Smooth muscle cell (in vitro differentiated cells): ENCODE data around the gene CMC1. TPM values are rescaled to one million over a fixed set of nuclear protein-coding genes. Genes with fewer than 3 reads are reported as not detected.
A peak's percentile ranks its signal among the peaks of the same experiment; 100 is the strongest.

ENCODE experiments used
- DNase-seq: peaks from one replicate; lab custom pipeline; 2025; ENCODE audit not compliant: unreplicated experiment; lab: John Stamatoyannopoulos, UW
- H2AFZ ChIP-seq: fragments of 200-600 bp; sonication (generic); 2 replicates; pipeline ENCODE4 v1.6.0; 2016; ENCODE audit warnings: antibody characterized with exemption, low read depth, mild to moderate bottlenecking
- H3F3A ChIP-seq: fragments of 200-600 bp; sonication (generic); 2 replicates; pipeline ENCODE4 v1.6.0; 2017; ENCODE audit warnings: antibody characterized with exemption, low read depth
- H3K27ac ChIP-seq: fragments of 200-600 bp; sonication (generic); 2 replicates; pipeline ENCODE4 v1.5.1; 2016; ENCODE audit warnings: low read depth, mild to moderate bottlenecking
- H3K27me3 ChIP-seq: fragments of 200-600 bp; sonication (generic); 2 replicates; pipeline ENCODE4 v1.6.1; 2016; ENCODE audit warnings: low read depth, mild to moderate bottlenecking
- H3K36me3 ChIP-seq: fragments of 200-600 bp; sonication (generic); 2 replicates; pipeline ENCODE4 v1.5.1; 2016; ENCODE audit warnings: low read depth
- H3K4me1 ChIP-seq: fragments of 200-600 bp; sonication (generic); 2 replicates; pipeline ENCODE4 v1.5.1; 2016; ENCODE audit warnings: low read depth
- H3K4me2 ChIP-seq: fragments of 200-600 bp; sonication (generic); 2 replicates; pipeline ENCODE4 v1.6.0; 2016; ENCODE audit warnings: mild to moderate bottlenecking
- H3K4me3 ChIP-seq: fragments of 200-600 bp; sonication (generic); 2 replicates; pipeline ENCODE4 v1.5.1; 2016; ENCODE audit warnings: mild to moderate bottlenecking
- H3K79me2 ChIP-seq: fragments of 200-600 bp; sonication (generic); 2 replicates; pipeline ENCODE4 v1.6.0; 2016; ENCODE audit warnings: low read depth, mild to moderate bottlenecking
- H3K9ac ChIP-seq: fragments of 200-600 bp; sonication (generic); 2 replicates; pipeline ENCODE4 v1.6.0; 2016; ENCODE audit warnings: low read depth
- H3K9me3 ChIP-seq: fragments of 200-600 bp; sonication (generic); replicated peaks from 2 replicates; pipeline ENCODE4 v1.5.1; 2016; ENCODE audit warnings: low read depth
- H4K20me1 ChIP-seq: fragments of 200-600 bp; sonication (generic); 2 replicates; pipeline ENCODE4 v1.6.0; 2016; ENCODE audit warnings: low read depth
- CTCF ChIP-seq: fragments of 200-600 bp; sonication (generic); IDR thresholded peaks from 2 replicates; pipeline ENCODE4 v1.5.1; 2017; ENCODE audit warnings: borderline replicate concordance, mild to moderate bottlenecking, antibody characterized with exemption; ENCODE audit not compliant: insufficient read depth, poor library complexity, severe bottlenecking
- WGBS: methylation state at CpG from one replicate; pipeline ENCODE4 v1.1.7; 2016; ENCODE audit warnings: low lambda C conversion rate; 5-methylcytosine and 5-hydroxymethylcytosine counted together
- polyA plus RNA-seq: library from polyadenylated mRNA; unstranded; fragments of >200 nt; fragmentation: Nextera tagmentation; extraction: Ambion mirVana; gene quantifications from 2 replicates; pipeline ENCODE4 v1.2.1, GENCODE V29; 2016
- total RNA-seq: library from RNA; depleted of rRNA; stranded (reverse); fragments of >200 nt; gene quantifications from 2 replicates; pipeline ENCODE4 v1.2.3, GENCODE V29; 2014

Gene CMC1
- total and polyA plus RNA-seq, 2 experiments from 2014 or later, result 23.0 to 41.4 TPM

GRCh38 chr3:28347374-28348264 is 106.2 kb downstream of the CMC1 start:
- Histone ChIP-seq H3K9me3 (no peaks in the 10 kb centered on the region), H3K4me2 (peak overlapping the region; percentile 86), H3K36me3 (no peaks in the 10 kb centered on the region), H3K27ac (peak overlapping the region; percentile 100), H3K27me3 (no peaks in the 10 kb centered on the region), H3K9ac (peak overlapping the region; percentile 99), H4K20me1 (peaks cover 18% of the 10 kb centered on the region), H3K4me3 (peak overlapping the region; percentile 86), H3K79me2 (peaks cover 57% of the 10 kb centered on the region), H3F3A (no peaks in the 10 kb centered on the region), H3K4me1 (peaks cover 10% of the 10 kb centered on the region), H2AFZ (peak overlapping the region; percentile 79)
- TF ChIP-seq CTCF, result no peak
- DNase-seq, result no peak
- whole genome bisulfite sequencing, result 21% methylated on average over 16 of the region's 16 CpGs

- H3K9me3 ChIP-seq, result no peaks in the 10 kb centered on the region
- no peaks in the 10 kb centered on the region for H3K27me3 ChIP-seq
- H3K36me3 ChIP-seq, result peaks cover 2% of the 10 kb centered on the region
- peak overlapping the region; percentile 99 for H3K9ac ChIP-seq
- H4K20me1 ChIP-seq, result peaks cover 12% of the 10 kb centered on the region
- peak overlapping the region; percentile 86 for H3K4me2 ChIP-seq
- H2AFZ ChIP-seq, result peak overlapping the region; percentile 79
- peaks cover 10% of the 10 kb centered on the region for H3K4me1 ChIP-seq
- H3K4me3 ChIP-seq, result peak overlapping the region; percentile 86
- DNase-seq, result no peak
- H3K27ac ChIP-seq, result peak overlapping the region; percentile 100
- no peaks in the 10 kb centered on the region for H3F3A ChIP-seq
- 0% methylated on average over 12 of the region's 16 CpGs for WGBS
- peaks cover 57% of the 10 kb centered on the region for H3K79me2 ChIP-seq
- no peak for TF ChIP-seq CTCF
Observed at GRCh38 chr3:28348265-28348628, 106.8 kb downstream of the CMC1 start.

- H3K4me3 ChIP-seq, result peak within 1 kb of the TSS; percentile 86
- peaks cover 4% of the 10 kb centered on the region for H3K9me3 ChIP-seq
- H3K4me2 ChIP-seq, result peak within 1 kb of the TSS; percentile 86
- peaks cover 10% of the 10 kb centered on the region for H3K4me1 ChIP-seq
- peak within 1 kb of the TSS; percentile 100 for H3K27ac ChIP-seq
- peaks cover 8% of the 10 kb centered on the region for H4K20me1 ChIP-seq
- peak; percentile 90 for DNase-seq
- no peak for TF ChIP-seq CTCF
- no peaks in the 10 kb centered on the region for H3K27me3 ChIP-seq
- peaks cover 6% of the 10 kb centered on the region for H3K36me3 ChIP-seq
- H3K79me2 ChIP-seq, result peaks cover 57% of the 10 kb centered on the region
- under 1% methylated on average over 63 of the region's 83 CpGs for WGBS
- peak within 1 kb of the TSS; percentile 79 for H2AFZ ChIP-seq
- H3F3A ChIP-seq, result no peaks in the 10 kb centered on the region
- H3K9ac ChIP-seq, result peak within 1 kb of the TSS; percentile 99
Observed at GRCh38 chr3:28348629-28349468, 107.4 kb downstream of the CMC1 start, which contains the start of the genes AZI2 and ZCWPW2. Gene AZI2, minus strand, starts transcription at chr3:28348824. Its CDS starts 8,207 bp downstream, at chr3:28340617. Gene ZCWPW2, plus strand, starts transcription at chr3:28348721. Its CDS starts 64,348 bp downstream, at chr3:28413069.
